Lung (tissue), 12 donors: ENCODE data around the gene NUP160. TPM values are rescaled to one million over a fixed set of nuclear protein-coding genes. Genes with fewer than 3 reads are reported as not detected.

ENCODE experiments used
- ATAC-seq: fragments of 200-7000 bp; cut with Tn5 transposase; one replicate; pipeline ENCODE4 v1.9.1; 2020; ENCODE audit warnings: moderate number of reproducible peaks; ENCODE audit not compliant: insufficient read depth, low FRiP score
- DNase-seq, 3 donors: peaks; one replicate each; pipeline ENCODE4 v3.0.0-alpha.2; 2013 to 2017
- H3K27ac ChIP-seq, 2 donors: one replicate each; pipeline ENCODE4 v1.5.1; 2013; ENCODE audit warnings: mild to moderate bottlenecking in 2 of 2, moderate library complexity in 2 of 2, control low read depth in 1 of 2, inconsistent platforms in 1 of 2, low read depth in 1 of 2, low read length in 1 of 2
- H3K27me3 ChIP-seq, 3 donors: one replicate each; pipeline ENCODE4 v1.5.1; 2013; ENCODE audit warnings: low read length in 2 of 3; ENCODE audit not compliant: control insufficient read depth in 3 of 3, insufficient read depth in 3 of 3
- H3K36me3 ChIP-seq, 4 donors: one replicate each; pipeline ENCODE4 v1.5.1; 2013; ENCODE audit warnings: low read length in 4 of 4, mild to moderate bottlenecking in 1 of 4, moderate library complexity in 1 of 4; ENCODE audit not compliant: control insufficient read depth in 4 of 4, insufficient read depth in 4 of 4
- H3K4me1 ChIP-seq, 5 donors: one replicate each; pipeline ENCODE4 v1.5.1; 2013; ENCODE audit warnings: low read length in 5 of 5, mild to moderate bottlenecking in 2 of 5, moderate library complexity in 1 of 5; ENCODE audit not compliant: control insufficient read depth in 5 of 5, insufficient read depth in 5 of 5
- H3K4me3 ChIP-seq: one replicate; pipeline ENCODE4 v1.5.1; 2013; ENCODE audit warnings: mild to moderate bottlenecking, control low read depth, moderate library complexity
- H3K9ac ChIP-seq, 2 donors: one replicate each; pipeline ENCODE4 v1.5.1; 2013; ENCODE audit warnings: low read length in 2 of 2, control low read depth in 1 of 2; ENCODE audit not compliant: insufficient read depth in 1 of 2
- H3K9me3 ChIP-seq, 4 donors: one replicate each; pipeline ENCODE4 v1.5.1; 2013; ENCODE audit warnings: low read length in 3 of 4, mild to moderate bottlenecking in 1 of 4, moderate library complexity in 1 of 4; ENCODE audit not compliant: control insufficient read depth in 4 of 4, insufficient read depth in 3 of 4
- WGBS, 2 donors: extraction: QIAGEN DNeasy Blood & Tissue Kit; methylation state at CpG; one replicate each; pipeline ENCODE4 v1.1.7; 2013; 5-methylcytosine and 5-hydroxymethylcytosine counted together
- polyA plus RNA-seq, 2 donors: library from polyadenylated mRNA; stranded (reverse); fragments of 200-250 nt; gene quantifications; one replicate each; pipeline ENCODE4 v1.2.1, GENCODE V29; 2013
- total RNA-seq, 2 donors: library from RNA; depleted of rRNA in 1 of 2; stranded (reverse); fragments of >200 nt in 1 of 2; gene quantifications; one replicate each; pipeline ENCODE4 v1.2.1, GENCODE V29; 2014 to 2021
- TF ChIP-seq, protein P1 (sequence below): IDR thresholded peaks from 2 replicates; pipeline ENCODE4 v1.5.1; 2012; ENCODE audit warnings: mild to moderate bottlenecking; ENCODE audit errors: control extremely low read depth, extremely low read depth
- donor health status: control.
- donor health status: control.
- donor health status: Bipolar disorder and iron deficiency.
- donor health status: healthy.
- donor health status: DM: yes; HTN: yes; CAD: no.

NUP160 gene
- total and polyA plus RNA-seq, 4 donors, result 15.8 to 94.1 (median 26.8) TPM

DNA sequence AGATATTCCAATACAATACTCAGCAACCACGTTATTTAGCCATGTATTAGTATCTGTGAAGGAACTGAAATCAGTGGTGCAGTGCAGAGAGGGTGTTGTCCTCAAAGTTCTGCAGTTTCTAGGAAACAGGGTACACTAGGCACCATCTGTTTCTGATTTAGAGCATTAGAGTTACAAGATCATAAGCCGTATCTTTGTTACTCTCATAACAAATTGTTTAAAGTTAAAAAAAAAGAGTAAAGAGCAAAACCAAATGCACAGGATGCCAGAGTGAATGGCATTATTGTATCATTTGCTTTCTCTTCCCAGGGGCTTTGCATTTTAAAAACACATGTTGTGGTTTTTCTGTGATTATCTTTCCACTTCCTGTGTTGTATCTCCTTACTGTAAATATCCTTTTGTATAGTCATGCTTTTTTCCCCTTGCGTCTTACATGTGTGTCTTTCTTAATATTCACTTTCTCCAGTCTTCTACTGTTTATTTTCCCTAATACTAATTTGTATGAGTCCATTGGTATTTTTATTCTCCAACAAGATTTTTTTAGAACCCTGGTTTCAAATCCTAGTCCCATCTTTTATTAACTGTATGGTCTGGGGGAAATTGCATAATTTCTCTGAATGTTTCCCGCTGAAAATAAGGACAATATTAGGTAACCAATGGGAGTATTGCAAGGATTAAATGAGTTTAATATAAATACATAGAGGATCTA is 15.2 kb upstream of the NUP160 start:
- H3K27ac ChIP-seq, result no peak overlapping the region
- TF ChIP-seq, protein P1, sequence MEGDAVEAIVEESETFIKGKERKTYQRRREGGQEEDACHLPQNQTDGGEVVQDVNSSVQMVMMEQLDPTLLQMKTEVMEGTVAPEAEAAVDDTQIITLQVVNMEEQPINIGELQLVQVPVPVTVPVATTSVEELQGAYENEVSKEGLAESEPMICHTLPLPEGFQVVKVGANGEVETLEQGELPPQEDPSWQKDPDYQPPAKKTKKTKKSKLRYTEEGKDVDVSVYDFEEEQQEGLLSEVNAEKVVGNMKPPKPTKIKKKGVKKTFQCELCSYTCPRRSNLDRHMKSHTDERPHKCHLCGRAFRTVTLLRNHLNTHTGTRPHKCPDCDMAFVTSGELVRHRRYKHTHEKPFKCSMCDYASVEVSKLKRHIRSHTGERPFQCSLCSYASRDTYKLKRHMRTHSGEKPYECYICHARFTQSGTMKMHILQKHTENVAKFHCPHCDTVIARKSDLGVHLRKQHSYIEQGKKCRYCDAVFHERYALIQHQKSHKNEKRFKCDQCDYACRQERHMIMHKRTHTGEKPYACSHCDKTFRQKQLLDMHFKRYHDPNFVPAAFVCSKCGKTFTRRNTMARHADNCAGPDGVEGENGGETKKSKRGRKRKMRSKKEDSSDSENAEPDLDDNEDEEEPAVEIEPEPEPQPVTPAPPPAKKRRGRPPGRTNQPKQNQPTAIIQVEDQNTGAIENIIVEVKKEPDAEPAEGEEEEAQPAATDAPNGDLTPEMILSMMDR, result no peak
- WGBS, 2 donors, result 24 to 35% methylated on average over 4 of the region's 4 CpGs
- ATAC-seq (no peak), DNase-seq (peak in 2 of 3 donors; percentile 46 to 52)
- H3K27me3 ChIP-seq, result no peaks in the 10 kb centered on the region
- H3K4me3 ChIP-seq, result no peak overlapping the region
- H3K36me3 ChIP-seq, result no peaks in the 10 kb centered on the region
- H3K9ac ChIP-seq, result no peak overlapping the region
- no peaks in the 10 kb centered on the region for H3K9me3 ChIP-seq
- no peaks in the 10 kb centered on the region for H3K4me1 ChIP-seq

DNA sequence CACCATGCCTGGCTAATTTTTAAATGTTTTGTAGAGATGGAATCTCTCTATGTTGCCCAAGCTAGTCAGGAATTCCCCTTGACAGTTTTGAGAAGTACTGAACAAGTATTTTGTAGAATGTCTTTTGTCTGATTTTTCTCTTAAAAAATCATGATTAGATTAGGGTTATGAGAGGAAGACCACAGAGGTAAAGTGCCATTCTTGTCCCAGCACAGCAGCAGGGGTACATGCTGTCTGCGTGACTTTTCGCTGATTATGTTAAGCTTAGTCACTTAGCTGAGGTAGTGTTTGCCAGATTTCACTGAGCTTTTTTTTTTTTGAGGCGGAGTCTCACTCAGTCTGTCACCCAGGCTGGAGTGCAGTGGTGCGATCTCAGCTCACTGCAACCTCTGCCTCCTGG is 13.6 kb upstream of the NUP160 start:
- H3K36me3 ChIP-seq, result no peaks in the 10 kb centered on the region
- 66 to 86% methylated on average over 4 of the region's 4 CpGs for WGBS, 2 donors
- H3K27ac ChIP-seq, result no peak overlapping the region
- H3K4me3 ChIP-seq, result no peak overlapping the region
- no peak overlapping the region for H3K9ac ChIP-seq
- TF ChIP-seq, protein P1, result no peak
- H3K9me3 ChIP-seq, result no peaks in the 10 kb centered on the region
- DNase-seq (peak in 1 of 3 donors; percentile 22), ATAC-seq (no peak)
- H3K27me3 ChIP-seq, result no peaks in the 10 kb centered on the region
- H3K4me1 ChIP-seq, result no peaks in the 10 kb centered on the region

DNA sequence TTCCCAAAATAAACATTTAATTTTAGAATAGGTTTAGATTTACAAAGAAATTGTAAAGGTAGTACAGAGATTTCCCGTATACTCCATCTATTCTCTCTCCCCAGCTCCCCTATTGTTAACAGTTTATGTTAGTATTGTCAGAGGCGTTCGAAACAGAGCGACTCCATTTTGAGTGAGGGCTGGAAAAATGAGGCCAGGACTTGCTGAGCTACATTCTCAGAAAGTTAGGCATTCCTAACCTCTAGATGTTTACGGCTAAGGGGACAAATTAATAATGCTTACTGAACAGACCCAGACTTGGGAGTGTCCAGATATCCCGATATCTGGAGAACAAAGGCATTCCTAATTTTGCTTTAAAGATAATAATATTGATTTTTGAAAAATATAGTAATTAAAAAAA is 12.4 kb upstream of the NUP160 start:
- Histone ChIP-seq H3K4me3 (no peak overlapping the region), H3K27ac (no peak overlapping the region), H3K9ac (no peak overlapping the region), H3K9me3 (no peaks in the 10 kb centered on the region), H3K36me3 (no peaks in the 10 kb centered on the region), H3K4me1 (peaks cover 0 to 4% (median 0%) of the 10 kb centered on the region in 5 donors), H3K27me3 (no peaks in the 10 kb centered on the region)
- DNase-seq (peak in 2 of 3 donors; percentile 25 to 27), ATAC-seq (no peak)
- TF ChIP-seq, protein P1, result no peak
- WGBS, 2 donors, result 70 to 82% methylated on average over 6 of the region's 6 CpGs
